ENCODE measurements around the gene RNU1-3.
"Not testable (repeated sequence)": the region's sequence is repeated elsewhere in the genome, so short reads cannot be mapped to it uniquely, and the experiment has no call there.

DNA sequence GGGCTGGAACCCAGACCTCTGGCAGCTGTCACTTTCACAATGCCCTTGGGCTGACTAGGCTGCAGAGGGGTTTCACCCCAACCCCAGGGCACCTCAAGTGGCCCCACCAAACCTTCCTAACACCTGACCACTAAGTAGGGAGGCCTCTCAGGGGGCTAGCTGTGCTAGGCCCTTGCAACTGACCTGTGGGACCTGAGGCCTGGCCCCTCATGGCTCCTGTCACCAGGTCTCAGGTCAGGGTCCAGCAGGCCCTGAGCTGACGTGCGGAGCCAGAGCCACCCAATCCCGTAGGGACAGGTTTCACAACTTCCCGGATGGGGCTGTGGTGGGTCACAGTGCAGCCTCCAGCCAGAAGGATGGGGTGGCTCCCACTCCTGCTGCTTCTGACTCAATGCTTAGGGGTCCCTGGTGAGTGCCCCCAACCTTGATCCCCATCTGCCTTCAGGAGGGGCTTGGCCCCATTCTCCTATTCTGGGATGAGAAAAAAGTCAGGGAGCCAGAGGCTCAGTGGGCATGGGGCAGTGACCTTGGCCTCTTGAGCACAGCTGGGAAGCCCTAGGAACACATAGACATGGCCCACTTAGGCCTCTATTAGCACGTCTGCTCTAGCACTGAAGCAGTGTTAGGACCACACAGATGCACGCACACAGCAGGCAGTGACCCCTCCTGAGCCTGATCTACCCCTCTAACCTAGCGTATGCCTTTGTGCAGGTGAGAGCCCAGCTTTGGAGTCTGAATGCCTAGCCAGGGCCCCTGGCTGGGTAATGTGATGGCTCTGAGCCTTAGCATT, 21.3 kb downstream of the RNU1-3 start:
- TF ChIP-seq, protein P1, sequence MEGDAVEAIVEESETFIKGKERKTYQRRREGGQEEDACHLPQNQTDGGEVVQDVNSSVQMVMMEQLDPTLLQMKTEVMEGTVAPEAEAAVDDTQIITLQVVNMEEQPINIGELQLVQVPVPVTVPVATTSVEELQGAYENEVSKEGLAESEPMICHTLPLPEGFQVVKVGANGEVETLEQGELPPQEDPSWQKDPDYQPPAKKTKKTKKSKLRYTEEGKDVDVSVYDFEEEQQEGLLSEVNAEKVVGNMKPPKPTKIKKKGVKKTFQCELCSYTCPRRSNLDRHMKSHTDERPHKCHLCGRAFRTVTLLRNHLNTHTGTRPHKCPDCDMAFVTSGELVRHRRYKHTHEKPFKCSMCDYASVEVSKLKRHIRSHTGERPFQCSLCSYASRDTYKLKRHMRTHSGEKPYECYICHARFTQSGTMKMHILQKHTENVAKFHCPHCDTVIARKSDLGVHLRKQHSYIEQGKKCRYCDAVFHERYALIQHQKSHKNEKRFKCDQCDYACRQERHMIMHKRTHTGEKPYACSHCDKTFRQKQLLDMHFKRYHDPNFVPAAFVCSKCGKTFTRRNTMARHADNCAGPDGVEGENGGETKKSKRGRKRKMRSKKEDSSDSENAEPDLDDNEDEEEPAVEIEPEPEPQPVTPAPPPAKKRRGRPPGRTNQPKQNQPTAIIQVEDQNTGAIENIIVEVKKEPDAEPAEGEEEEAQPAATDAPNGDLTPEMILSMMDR (optimal IDR thresholded peaks at IDR 0.05 in 1 of 3, IDR thresholded peaks at IDR 0.05 in 1 of 3, conservative IDR thresholded peaks at IDR 0.05 in 1 of 3; ENCODE audit: extremely low read depth in 1 of 3, insufficient read depth in 2 of 3, low read length in 3 of 3) = not testable (repeated sequence)
- not testable (repeated sequence) for TF ChIP-seq EZH2 (IDR thresholded peaks at IDR 0.05; ENCODE audit: low read length)
